Loucy (cell line): ENCODE measurements around the gene REEP6.

Experiments
- CTCF ChIP-seq: fragments of 200-600 bp; sonication (generic); conservative IDR thresholded peaks from 2 replicates; pipeline ENCODE4 v1.5.1; 2014; ENCODE audit warnings: mild to moderate bottlenecking, antibody characterized with exemption, low read length
- EZH2phosphoT487 ChIP-seq: fragments of 200-600 bp; IDR thresholded peaks from 2 replicates; pipeline ENCODE4 v1.6.1; 2018; ENCODE audit warnings: antibody characterized with exemption, mild to moderate bottlenecking, moderate library complexity, borderline replicate concordance

- TF ChIP-seq CTCF (no peak), EZH2phosphoT487 (no peak)
Observed at GRCh38 chr19:1474765-1475351, 16.1 kb upstream of the REEP6 start.
